GM23338 (cell line): ENCODE measurements around the gene PCSK7.
"Not testable (repeated sequence)": the region's sequence is repeated elsewhere in the genome, so short reads cannot be mapped to it uniquely, and the experiment has no call there.

Source experiments
- ETS1 ChIP-seq: IDR thresholded peaks from 2 replicates; pipeline ENCODE4 v1.6.1; 2016; ENCODE audit warnings: antibody characterized with exemption
- EZH2 ChIP-seq: fragments of 200-600 bp; sonication (generic); IDR thresholded peaks from one replicate; pipeline ENCODE4 v1.8.0; 2017; ENCODE audit warnings: antibody characterized with exemption, mild to moderate bottlenecking, low read depth; ENCODE audit not compliant: unreplicated experiment
- EZH2phosphoT487 ChIP-seq: fragments of 200-600 bp; sonication (generic); IDR thresholded peaks from one replicate; pipeline ENCODE4 v1.8.1; 2018; ENCODE audit warnings: antibody characterized with exemption; ENCODE audit not compliant: unreplicated experiment
- JUNB ChIP-seq: IDR thresholded peaks from one replicate; pipeline ENCODE4 v1.6.1; 2016; ENCODE audit warnings: antibody characterized with exemption; ENCODE audit not compliant: unreplicated experiment
- NANOG ChIP-seq: IDR thresholded peaks from 2 replicates; pipeline ENCODE4 v1.6.1; 2016; ENCODE audit warnings: antibody characterized with exemption, borderline replicate concordance
- POLR2AphosphoS5 ChIP-seq: IDR thresholded peaks from 2 replicates; pipeline ENCODE4 v1.6.1; 2016; ENCODE audit warnings: antibody characterized with exemption, low read depth
- REST ChIP-seq: IDR thresholded peaks from one replicate; pipeline ENCODE4 v1.6.1; 2018; ENCODE audit warnings: antibody characterized with exemption; ENCODE audit not compliant: unreplicated experiment
- TF ChIP-seq, protein P1 (sequence below), 2 experiments: fragments of 200-600 bp in 1 of 2; sonication (generic) in 1 of 2; conservative IDR thresholded peaks; 2 replicates each; pipeline versions ENCODE4 v1.5.1 to v1.6.1; 2016 to 2017; ENCODE audit warnings: antibody characterized with exemption in 2 of 2, low read depth in 2 of 2, mild to moderate bottlenecking in 2 of 2, moderate library complexity in 1 of 2
- TF ChIP-seq, protein P2 (sequence below): fragments of 250-450 bp; sonication (Bioruptor Pico); IDR thresholded peaks from 2 replicates; pipeline ENCODE4 v1.5.0; 2020; ENCODE audit warnings: mild to moderate bottlenecking, moderate library complexity

DNA sequence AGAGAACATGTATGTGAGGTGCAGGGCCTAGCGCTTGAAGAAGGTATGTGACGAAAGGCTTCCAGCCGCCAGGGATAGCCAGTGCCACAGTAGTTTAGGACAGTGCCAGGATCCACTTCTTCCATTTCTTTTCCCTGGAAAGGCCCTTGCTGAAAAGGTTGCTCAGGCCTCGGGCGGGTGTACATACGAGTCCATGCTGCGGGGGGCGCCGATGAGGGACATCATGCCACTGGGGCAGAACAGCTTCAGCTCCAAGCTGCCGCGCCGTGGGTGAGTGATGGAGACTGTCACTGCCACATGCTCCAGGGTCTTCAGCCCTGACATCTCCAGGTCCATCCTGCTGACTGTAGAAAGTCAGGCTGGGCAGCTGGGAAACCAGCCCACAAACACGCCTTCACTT, 23.2 kb downstream of the PCSK7 start:
- TF ChIP-seq JUNB, POLR2AphosphoS5, EZH2, REST, NANOG, ETS1, EZH2phosphoT487: not testable (repeated sequence)
- TF ChIP-seq, protein P1, sequence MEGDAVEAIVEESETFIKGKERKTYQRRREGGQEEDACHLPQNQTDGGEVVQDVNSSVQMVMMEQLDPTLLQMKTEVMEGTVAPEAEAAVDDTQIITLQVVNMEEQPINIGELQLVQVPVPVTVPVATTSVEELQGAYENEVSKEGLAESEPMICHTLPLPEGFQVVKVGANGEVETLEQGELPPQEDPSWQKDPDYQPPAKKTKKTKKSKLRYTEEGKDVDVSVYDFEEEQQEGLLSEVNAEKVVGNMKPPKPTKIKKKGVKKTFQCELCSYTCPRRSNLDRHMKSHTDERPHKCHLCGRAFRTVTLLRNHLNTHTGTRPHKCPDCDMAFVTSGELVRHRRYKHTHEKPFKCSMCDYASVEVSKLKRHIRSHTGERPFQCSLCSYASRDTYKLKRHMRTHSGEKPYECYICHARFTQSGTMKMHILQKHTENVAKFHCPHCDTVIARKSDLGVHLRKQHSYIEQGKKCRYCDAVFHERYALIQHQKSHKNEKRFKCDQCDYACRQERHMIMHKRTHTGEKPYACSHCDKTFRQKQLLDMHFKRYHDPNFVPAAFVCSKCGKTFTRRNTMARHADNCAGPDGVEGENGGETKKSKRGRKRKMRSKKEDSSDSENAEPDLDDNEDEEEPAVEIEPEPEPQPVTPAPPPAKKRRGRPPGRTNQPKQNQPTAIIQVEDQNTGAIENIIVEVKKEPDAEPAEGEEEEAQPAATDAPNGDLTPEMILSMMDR (conservative IDR thresholded peaks at IDR 0.05; ENCODE audit: low read depth in 2 of 2), result peak; percentile 53 to 64
- TF ChIP-seq, protein P2, sequence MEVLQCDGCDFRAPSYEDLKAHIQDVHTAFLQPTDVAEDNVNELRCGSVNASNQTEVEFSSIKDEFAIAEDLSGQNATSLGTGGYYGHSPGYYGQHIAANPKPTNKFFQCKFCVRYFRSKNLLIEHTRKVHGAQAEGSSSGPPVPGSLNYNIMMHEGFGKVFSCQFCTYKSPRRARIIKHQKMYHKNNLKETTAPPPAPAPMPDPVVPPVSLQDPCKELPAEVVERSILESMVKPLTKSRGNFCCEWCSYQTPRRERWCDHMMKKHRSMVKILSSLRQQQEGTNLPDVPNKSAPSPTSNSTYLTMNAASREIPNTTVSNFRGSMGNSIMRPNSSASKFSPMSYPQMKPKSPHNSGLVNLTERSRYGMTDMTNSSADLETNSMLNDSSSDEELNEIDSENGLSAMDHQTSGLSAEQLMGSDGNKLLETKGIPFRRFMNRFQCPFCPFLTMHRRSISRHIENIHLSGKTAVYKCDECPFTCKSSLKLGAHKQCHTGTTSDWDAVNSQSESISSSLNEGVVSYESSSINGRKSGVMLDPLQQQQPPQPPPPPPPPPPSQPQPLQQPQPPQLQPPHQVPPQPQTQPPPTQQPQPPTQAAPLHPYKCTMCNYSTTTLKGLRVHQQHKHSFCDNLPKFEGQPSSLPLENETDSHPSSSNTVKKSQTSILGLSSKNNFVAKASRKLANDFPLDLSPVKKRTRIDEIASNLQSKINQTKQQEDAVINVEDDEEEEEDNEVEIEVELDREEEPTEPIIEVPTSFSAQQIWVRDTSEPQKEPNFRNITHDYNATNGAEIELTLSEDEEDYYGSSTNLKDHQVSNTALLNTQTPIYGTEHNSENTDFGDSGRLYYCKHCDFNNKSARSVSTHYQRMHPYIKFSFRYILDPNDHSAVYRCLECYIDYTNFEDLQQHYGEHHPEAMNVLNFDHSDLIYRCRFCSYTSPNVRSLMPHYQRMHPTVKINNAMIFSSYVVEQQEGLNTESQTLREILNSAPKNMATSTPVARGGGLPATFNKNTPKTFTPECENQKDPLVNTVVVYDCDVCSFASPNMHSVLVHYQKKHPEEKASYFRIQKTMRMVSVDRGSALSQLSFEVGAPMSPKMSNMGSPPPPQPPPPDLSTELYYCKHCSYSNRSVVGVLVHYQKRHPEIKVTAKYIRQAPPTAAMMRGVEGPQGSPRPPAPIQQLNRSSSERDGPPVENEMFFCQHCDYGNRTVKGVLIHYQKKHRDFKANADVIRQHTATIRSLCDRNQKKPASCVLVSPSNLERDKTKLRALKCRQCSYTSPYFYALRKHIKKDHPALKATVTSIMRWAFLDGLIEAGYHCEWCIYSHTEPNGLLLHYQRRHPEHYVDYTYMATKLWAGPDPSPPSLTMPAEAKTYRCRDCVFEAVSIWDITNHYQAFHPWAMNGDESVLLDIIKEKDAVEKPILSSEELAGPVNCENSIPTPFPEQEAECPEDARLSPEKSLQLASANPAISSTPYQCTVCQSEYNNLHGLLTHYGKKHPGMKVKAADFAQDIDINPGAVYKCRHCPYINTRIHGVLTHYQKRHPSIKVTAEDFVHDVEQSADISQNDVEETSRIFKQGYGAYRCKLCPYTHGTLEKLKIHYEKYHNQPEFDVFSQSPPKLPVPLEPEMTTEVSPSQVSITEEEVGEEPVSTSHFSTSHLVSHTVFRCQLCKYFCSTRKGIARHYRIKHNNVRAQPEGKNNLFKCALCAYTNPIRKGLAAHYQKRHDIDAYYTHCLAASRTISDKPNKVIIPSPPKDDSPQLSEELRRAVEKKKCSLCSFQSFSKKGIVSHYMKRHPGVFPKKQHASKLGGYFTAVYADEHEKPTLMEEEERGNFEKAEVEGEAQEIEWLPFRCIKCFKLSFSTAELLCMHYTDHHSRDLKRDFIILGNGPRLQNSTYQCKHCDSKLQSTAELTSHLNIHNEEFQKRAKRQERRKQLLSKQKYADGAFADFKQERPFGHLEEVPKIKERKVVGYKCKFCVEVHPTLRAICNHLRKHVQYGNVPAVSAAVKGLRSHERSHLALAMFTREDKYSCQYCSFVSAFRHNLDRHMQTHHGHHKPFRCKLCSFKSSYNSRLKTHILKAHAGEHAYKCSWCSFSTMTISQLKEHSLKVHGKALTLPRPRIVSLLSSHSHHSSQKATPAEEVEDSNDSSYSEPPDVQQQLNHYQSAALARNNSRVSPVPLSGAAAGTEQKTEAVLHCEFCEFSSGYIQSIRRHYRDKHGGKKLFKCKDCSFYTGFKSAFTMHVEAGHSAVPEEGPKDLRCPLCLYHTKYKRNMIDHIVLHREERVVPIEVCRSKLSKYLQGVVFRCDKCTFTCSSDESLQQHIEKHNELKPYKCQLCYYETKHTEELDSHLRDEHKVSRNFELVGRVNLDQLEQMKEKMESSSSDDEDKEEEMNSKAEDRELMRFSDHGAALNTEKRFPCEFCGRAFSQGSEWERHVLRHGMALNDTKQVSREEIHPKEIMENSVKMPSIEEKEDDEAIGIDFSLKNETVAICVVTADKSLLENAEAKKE (CRISPR knock-in tag), result not testable (repeated sequence)
